Spleen (tissue), 11 donors: ENCODE measurements around the gene EFCAB8. TPM values are rescaled to one million over a fixed set of nuclear protein-coding genes. Genes with fewer than 3 reads are reported as not detected.

Experiments used
- DNase-seq: peaks from one replicate; pipeline ENCODE4 v3.0.0-alpha.2; 2020
- H3K27ac ChIP-seq, 8 donors: fragments of 200-600 bp; sonication (generic) in 7 of 8; 1 replicate in 4 of 8; 2 replicates in 4 of 8; pipeline versions ENCODE4 v1.5.0 to v1.8.0; 2016 to 2021; ENCODE audit warnings: inconsistent platforms in 4 of 8, mild to moderate bottlenecking in 4 of 8, moderate library complexity in 1 of 8
- H3K27me3 ChIP-seq, 7 donors: fragments of 200-600 bp; sonication (generic) in 6 of 7; replicated peaks in 1 of 7; 1 replicate in 4 of 7; 2 replicates in 3 of 7; pipeline versions ENCODE4 v1.5.0 to v1.8.0; 2016 to 2021; ENCODE audit warnings: inconsistent platforms in 3 of 7, mild to moderate bottlenecking in 1 of 7
- H3K36me3 ChIP-seq, 6 donors: fragments of 200-600 bp; sonication (generic) in 5 of 6; 1 replicate in 4 of 6; 2 replicates in 2 of 6; pipeline versions ENCODE4 v1.5.0 to v1.8.0; 2016 to 2021; ENCODE audit warnings: inconsistent platforms in 2 of 6
- H3K4me1 ChIP-seq, 6 donors: fragments of 200-600 bp; sonication (generic) in 5 of 6; 1 replicate in 3 of 6; 2 replicates in 3 of 6; pipeline versions ENCODE4 v1.5.0 to v1.8.0; 2016 to 2021; ENCODE audit warnings: inconsistent platforms in 3 of 6
- H3K4me3 ChIP-seq, 8 donors: fragments of 200-600 bp; sonication (generic) in 7 of 8; 1 replicate in 4 of 8; 2 replicates in 4 of 8; pipeline versions ENCODE4 v1.5.0 to v1.8.0; 2016 to 2021; ENCODE audit warnings: inconsistent platforms in 4 of 8, mild to moderate bottlenecking in 4 of 8, moderate library complexity in 2 of 8
- H3K9me3 ChIP-seq, 8 donors: fragments of 200-600 bp; sonication (generic) in 7 of 8; 1 replicate in 4 of 8; 2 replicates in 4 of 8; pipeline versions ENCODE4 v1.5.0 to v1.8.0; 2016 to 2021; ENCODE audit warnings: inconsistent platforms in 4 of 8
- CTCF ChIP-seq, 11 experiments: fragments of 200-600 bp in 7 of 11; fragments of 450-650 bp in 4 of 11; sonication (generic) in 4 of 11; IDR thresholded peaks in 8 of 11; conservative IDR thresholded peaks in 3 of 11; 1 replicate in 7 of 11; 2 replicates in 4 of 11; pipeline versions ENCODE4 v1.4.0 to v1.8.0; 2016 to 2021; ENCODE audit warnings: antibody characterized with exemption in 11 of 11, inconsistent platforms in 4 of 11, mild to moderate bottlenecking in 1 of 11
- POLR2A ChIP-seq, 3 donors: fragments of 450-650 bp; IDR thresholded peaks; one replicate each; pipeline ENCODE4 v1.5.1; 2017; ENCODE audit warnings: antibody characterized with exemption in 3 of 3, mild to moderate bottlenecking in 1 of 3
- POLR2AphosphoS5 ChIP-seq, 3 donors: sonication (generic); formaldehyde crosslinking; IDR thresholded peaks; one replicate each; pipeline ENCODE4 v1.5.1; 2017; ENCODE audit warnings: antibody characterized with exemption in 3 of 3
- whole genome bisulfite sequencing, 5 donors: extraction: QIAGEN DNeasy Blood & Tissue Kit in 3 of 5; methylation state at CpG; one replicate each; pipeline versions ENCODE4 v1.1.5 to v1.1.7; 2013 to 2018; 5-methylcytosine and 5-hydroxymethylcytosine counted together
- intact Hi-C: fragments of 100-400 bp; cut with DNase I; formaldehyde crosslinking; loops from one replicate; pipeline ENCODE4 v1.15.0; 2023; ENCODE audit warnings: low total_unique reads
- polyA plus RNA-seq, 3 donors: library from polyadenylated mRNA; stranded (reverse); fragments of 200-250 nt; gene quantifications; one replicate each; pipeline ENCODE4 v1.2.1, GENCODE V29; 2013
- total RNA-seq, 7 donors: library from RNA; depleted of rRNA in 3 of 7; stranded (reverse); fragments of >200 nt in 3 of 7; fragmentation: NEBNext Ultra II Directional in 4 of 7; extraction: Animal tissue kit (Norgen Biotek cat#: 25700) in 4 of 7; gene quantifications; one replicate each; pipeline versions ENCODE4 v1.1.0 to v1.2.1, GENCODE V29; 2016 to 2021
- donor health status: healthy with polysubstance abuse.
- donor health status: DM: no; HTN: no; CAD: no; lungs with moderate emphysema.
- donor health status: DM: no; HTN: no; CAD: no.
- donor health status: Bipolar disorder and iron deficiency.
- donor health status: healthy.
- donor health status: DM: no; HTN: no; CAD: no.
- donor health status: DM: yes; HTN: yes; CAD: no.

Gene EFCAB8
- total and polyA plus RNA-seq, 10 donors, result 0.06 to 4.2 (median 1.0) TPM

DNA sequence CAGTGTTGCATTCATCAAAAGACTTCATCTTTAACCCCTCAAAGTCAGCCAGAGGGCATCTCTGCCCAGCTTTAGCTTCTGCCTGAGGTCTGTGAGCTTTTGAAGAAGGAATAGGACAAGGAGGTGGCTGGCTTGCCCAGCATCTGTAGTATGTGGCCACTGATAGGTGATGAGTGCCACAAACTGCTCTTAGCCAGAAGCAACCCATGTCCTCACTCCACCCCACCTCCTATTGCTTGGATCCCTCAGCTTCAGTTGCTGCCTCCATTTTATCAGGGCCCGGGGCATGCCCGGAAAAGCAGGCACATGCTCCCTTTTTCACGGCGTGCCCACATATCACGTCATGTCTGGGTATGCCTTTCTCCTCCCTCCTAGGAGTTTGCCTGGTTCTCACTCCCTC lies 11.9 kb upstream of the EFCAB8 start:
- H3K4me3 ChIP-seq, result no peak overlapping the region

GRCh38 chr20:32847964-32848363 lies 10.8 kb upstream of the EFCAB8 start:
- H3K36me3 ChIP-seq, result peaks cover 0 to 100% (median 66%) of the 10 kb centered on the region in 6 donors

More for the DNA sequence above, 11.9 kb upstream of the EFCAB8 start:
- intact Hi-C loops, result no loop called here
- TF ChIP-seq POLR2AphosphoS5 (IDR thresholded peaks at IDR 0.05) (peak in 1 of 3 donors; percentile 13), CTCF (IDR thresholded peaks at IDR 0.05 in 8 of 11, conservative IDR thresholded peaks at IDR 0.05 in 3 of 11) (no peak), POLR2A (IDR thresholded peaks at IDR 0.05) (no peak)
- Histone ChIP-seq H3K27ac (no peak overlapping the region), H3K27me3 (no peaks in the 10 kb centered on the region), H3K9me3 (no peaks in the 10 kb centered on the region), H3K4me1 (peaks cover 0 to 17% (median 3%) of the 10 kb centered on the region in 6 donors), H3K36me3 (peaks cover 2 to 100% (median 69%) of the 10 kb centered on the region in 6 donors)
- WGBS, 5 donors, result 95 to 99% (median 98%) methylated on average over 5 of the region's 5 CpGs
- no peak for DNase-seq

DNA sequence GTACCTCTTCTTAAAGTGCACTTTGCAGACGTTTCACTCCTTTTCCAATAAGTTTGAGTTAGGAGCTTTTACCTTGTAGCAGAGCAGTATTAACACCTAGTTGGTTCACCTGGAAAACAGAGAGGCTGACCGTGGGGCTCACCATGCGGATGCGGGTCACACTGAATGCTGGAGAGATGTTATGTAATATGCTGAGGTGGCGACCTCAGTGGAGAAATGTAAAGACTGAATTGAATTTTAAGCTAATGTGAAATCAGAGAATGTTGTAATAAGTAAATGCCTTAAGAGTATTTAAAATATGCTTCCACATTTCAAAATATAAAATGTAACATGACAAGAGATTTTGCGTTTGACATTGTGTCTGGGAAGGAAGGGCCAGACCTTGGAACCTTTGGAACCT lies 9.9 kb upstream of the EFCAB8 start:
- no peaks in the 10 kb centered on the region for H3K27me3 ChIP-seq
- no peak overlapping the region for H3K4me3 ChIP-seq
- TF ChIP-seq POLR2A (IDR thresholded peaks at IDR 0.05) (no peak), POLR2AphosphoS5 (IDR thresholded peaks at IDR 0.05) (no peak), CTCF (IDR thresholded peaks at IDR 0.05 in 8 of 11, conservative IDR thresholded peaks at IDR 0.05 in 3 of 11) (no peak)
- 75 to 90% (median 85%) methylated on average over 6 of the region's 6 CpGs for WGBS, 5 donors
- intact Hi-C loops, result no loop called here
- H3K4me1 ChIP-seq, result peaks cover 0 to 14% (median 3%) of the 10 kb centered on the region in 6 donors
- no peak for DNase-seq
- H3K36me3 ChIP-seq, result peaks cover 0 to 100% (median 62%) of the 10 kb centered on the region in 6 donors
- no peaks in the 10 kb centered on the region for H3K9me3 ChIP-seq
- no peak overlapping the region for H3K27ac ChIP-seq

More at GRCh38 chr20:32847964-32848363, 10.8 kb upstream of the EFCAB8 start:
- no peaks in the 10 kb centered on the region for H3K27me3 ChIP-seq
- H3K4me1 ChIP-seq, result peaks cover 0 to 17% (median 3%) of the 10 kb centered on the region in 6 donors
- intact Hi-C loops, result no loop called here
- WGBS, 5 donors, result 82 to 97% (median 96%) methylated on average over 5 of the region's 5 CpGs
- H3K27ac ChIP-seq, result no peak overlapping the region
- no peak overlapping the region for H3K4me3 ChIP-seq
- TF ChIP-seq POLR2AphosphoS5 (IDR thresholded peaks at IDR 0.05) (no peak), CTCF (IDR thresholded peaks at IDR 0.05 in 8 of 11, conservative IDR thresholded peaks at IDR 0.05 in 3 of 11) (no peak), POLR2A (IDR thresholded peaks at IDR 0.05) (no peak)
- H3K9me3 ChIP-seq, result no peaks in the 10 kb centered on the region
- DNase-seq, result no peak

- Histone ChIP-seq H3K27me3 (no peaks in the 10 kb centered on the region), H3K4me3 (no peak overlapping the region), H3K27ac (no peak overlapping the region), H3K9me3 (no peaks in the 10 kb centered on the region), H3K4me1 (peaks cover 0 to 14% (median 3%) of the 10 kb centered on the region in 6 donors), H3K36me3 (peaks cover 0 to 99% (median 64%) of the 10 kb centered on the region in 6 donors)
- intact Hi-C loops, result no loop called here
- 75 to 87% (median 84%) methylated on average over 6 of the region's 6 CpGs for WGBS, 5 donors
- no peak for DNase-seq
- TF ChIP-seq CTCF (IDR thresholded peaks at IDR 0.05 in 8 of 11, conservative IDR thresholded peaks at IDR 0.05 in 3 of 11) (no peak), POLR2AphosphoS5 (IDR thresholded peaks at IDR 0.05) (no peak), POLR2A (IDR thresholded peaks at IDR 0.05) (no peak)
Measured at GRCh38 chr20:32849577-32849976, 9.1 kb upstream of the EFCAB8 start.
